Endothelial cell (in vitro differentiated cells): ENCODE measurements around the gene ITPK1. TPM values are rescaled to one million over a fixed set of nuclear protein-coding genes. Genes with fewer than 3 reads are reported as not detected.

Experiments
- DNase-seq: peaks from one replicate; pipeline ENCODE4 v3.0.0; 2021; ENCODE audit warnings: low spot score
- H3K27ac Mint-ChIP-seq: one replicate; pipeline ENCODE4 v1.8.0; 2021; ENCODE audit warnings: mixed read lengths, inconsistent platforms; ENCODE audit not compliant: unreplicated experiment
- H3K27me3 Mint-ChIP-seq: one replicate; pipeline ENCODE4 v1.8.0; 2021; ENCODE audit warnings: mild to moderate bottlenecking, moderate library complexity, mixed read lengths, inconsistent platforms; ENCODE audit not compliant: unreplicated experiment
- H3K36me3 Mint-ChIP-seq: one replicate; pipeline ENCODE4 v1.8.0; 2021; ENCODE audit warnings: mild to moderate bottlenecking, low read depth, mixed read lengths, inconsistent platforms; ENCODE audit not compliant: unreplicated experiment
- H3K4me1 Mint-ChIP-seq: one replicate; pipeline ENCODE4 v1.8.0; 2021; ENCODE audit warnings: mild to moderate bottlenecking, mixed read lengths, inconsistent platforms; ENCODE audit not compliant: unreplicated experiment
- H3K4me3 Mint-ChIP-seq: one replicate; pipeline ENCODE4 v1.8.0; 2021; ENCODE audit warnings: mild to moderate bottlenecking, mixed read lengths, inconsistent platforms; ENCODE audit not compliant: unreplicated experiment
- H3K9me3 Mint-ChIP-seq: one replicate; pipeline ENCODE4 v1.8.0; 2021; ENCODE audit warnings: mixed read lengths, inconsistent platforms; ENCODE audit not compliant: unreplicated experiment
- CTCF ChIP-seq: fragments of 200-600 bp; sonication (generic); IDR thresholded peaks from one replicate; pipeline ENCODE4 v1.5.0; 2021; ENCODE audit warnings: antibody characterized with exemption; ENCODE audit not compliant: unreplicated experiment
- total RNA-seq: library from RNA; stranded (reverse); fragmentation: NEBNext Ultra II Directional; extraction: Animal tissue kit (Norgen Biotek cat#: 25700); gene quantifications from one replicate; pipeline ENCODE4 v1.2.1, GENCODE V29; 2021; ENCODE audit not compliant: unreplicated experiment

The ITPK1 gene
- total RNA-seq, 1 donor from 2014 or later: 39.2 TPM

GRCh38 chr14:92962031-92962830, 153.5 kb downstream of the ITPK1 start:
- TF ChIP-seq CTCF: no peak
- no peak for DNase-seq
- H3K27me3 Mint-ChIP-seq: peaks cover 1% of the 10 kb centered on the region
- H3K9me3 Mint-ChIP-seq: no peaks in the 10 kb centered on the region
- no peak overlapping the region for H3K4me3 Mint-ChIP-seq
- H3K4me1 Mint-ChIP-seq: no peaks in the 10 kb centered on the region
- no peak overlapping the region for H3K27ac Mint-ChIP-seq
- peaks cover 4% of the 10 kb centered on the region for H3K36me3 Mint-ChIP-seq

GRCh38 chr14:92961567-92961855, 154.2 kb downstream of the ITPK1 start:
- H3K4me1 Mint-ChIP-seq: no peaks in the 10 kb centered on the region

GRCh38 chr14:92960706-92961566, 154.8 kb downstream of the ITPK1 start:
- no peak for TF ChIP-seq CTCF
- H3K27ac Mint-ChIP-seq: no peak overlapping the region
- no peak for DNase-seq
- no peaks in the 10 kb centered on the region for H3K4me1 Mint-ChIP-seq
- peaks cover 6% of the 10 kb centered on the region for H3K27me3 Mint-ChIP-seq
- peaks cover 4% of the 10 kb centered on the region for H3K36me3 Mint-ChIP-seq
- H3K9me3 Mint-ChIP-seq: no peaks in the 10 kb centered on the region
- no peak overlapping the region for H3K4me3 Mint-ChIP-seq

More at GRCh38 chr14:92961567-92961855, 154.2 kb downstream of the ITPK1 start:
- DNase-seq: no peak
- Mint-ChIP-seq H3K9me3 (no peaks in the 10 kb centered on the region), H3K27me3 (peaks cover 4% of the 10 kb centered on the region), H3K27ac (no peak overlapping the region), H3K4me3 (no peak overlapping the region), H3K36me3 (peaks cover 4% of the 10 kb centered on the region)
- TF ChIP-seq CTCF: no peak

- peaks cover 6% of the 10 kb centered on the region for H3K27me3 Mint-ChIP-seq
- TF ChIP-seq CTCF: no peak
- peaks cover 4% of the 10 kb centered on the region for H3K36me3 Mint-ChIP-seq
- H3K4me1 Mint-ChIP-seq: no peaks in the 10 kb centered on the region
- H3K4me3 Mint-ChIP-seq: peak overlapping the region; percentile 65
- no peak for DNase-seq
- no peak overlapping the region for H3K27ac Mint-ChIP-seq
- no peaks in the 10 kb centered on the region for H3K9me3 Mint-ChIP-seq
Observed at GRCh38 chr14:92959761-92960680, 155.7 kb downstream of the ITPK1 start.
